ENCODE measurements around the gene BSDC1. TPM values are rescaled to one million over a fixed set of nuclear protein-coding genes. Genes with fewer than 3 reads are reported as not detected.
"Not testable (repeated sequence)": the region's sequence is repeated elsewhere in the genome, so short reads cannot be mapped to it uniquely, and the experiment has no call there.

Gene BSDC1
- total RNA-seq, 2 experiments from 2014 or later, result 35.2 to 38.3 TPM

- peaks cover 4% of the 10 kb centered on the region for H3K9me3 Mint-ChIP-seq
- H3K4me1 Mint-ChIP-seq (ENCODE audit: low read depth), result peaks cover 3% of the 10 kb centered on the region
- H3K27me3 Mint-ChIP-seq (ENCODE audit: low read depth), result peaks cover 5% of the 10 kb centered on the region
- H3K36me3 Mint-ChIP-seq (ENCODE audit: low read depth), result no peaks in the 10 kb centered on the region
- H3K27ac Mint-ChIP-seq, result no peak overlapping the region
- intact Hi-C loops (cut with micrococcal nuclease), result loop anchor here (5.0 kb wide), 2 partner anchors 74 to 594 kb away; partner anchors contain the start of genes MARCKSL1 and SPOCD1
- CTCF ChIA-PET, result interaction anchor here (0.5 to 1.6 kb wide), 4 partner anchors 10 to 302 kb away, joined by 4 to 14 read pairs (median 4); no protein-coding TSS in a partner anchor
- no peak overlapping the region for H3K4me3 Mint-ChIP-seq
- no peak for DNase-seq
Measured at GRCh38 chr1:32411261-32411660, 17.0 kb upstream of the BSDC1 start.

- CTCF ChIA-PET, result interaction anchor here (0.6 to 1.3 kb wide), 3 partner anchors 9 to 322 kb away, joined by 4 to 5 read pairs (median 4); no protein-coding TSS in a partner anchor
Measured at GRCh38 chr1:32406629-32407111, 12.4 kb upstream of the BSDC1 start.

GRCh38 chr1:32405672-32406467 is 11.6 kb upstream of the BSDC1 start:
- CTCF ChIA-PET, result interaction anchor here (0.6 to 1.3 kb wide), 4 partner anchors 8 to 323 kb away, joined by 3 to 5 read pairs (median 4); no protein-coding TSS in a partner anchor
- intact Hi-C loops (cut with micrococcal nuclease), result no loop called here

More at GRCh38 chr1:32406629-32407111, 12.4 kb upstream of the BSDC1 start:
- Mint-ChIP-seq H3K9me3 (no peaks in the 10 kb centered on the region), H3K4me3 (no peak overlapping the region), H3K27me3 (ENCODE audit: low read depth) (no peaks in the 10 kb centered on the region), H3K36me3 (ENCODE audit: low read depth) (no peaks in the 10 kb centered on the region), H3K4me1 (ENCODE audit: low read depth) (no peaks in the 10 kb centered on the region), H3K27ac (no peak overlapping the region)
- intact Hi-C loops (cut with micrococcal nuclease), result no loop called here
- no peak for DNase-seq

GRCh38 chr1:32404946-32405345 is 10.7 kb upstream of the BSDC1 start:
- CTCF ChIA-PET, result interaction anchor here (0.7 to 1.5 kb wide), 4 partner anchors 9 to 189 kb away, joined by 3 to 4 read pairs (median 3); partner anchors contain the start of gene BSDC1
- H3K9me3 Mint-ChIP-seq, result no peaks in the 10 kb centered on the region
- no peaks in the 10 kb centered on the region for H3K36me3 Mint-ChIP-seq (ENCODE audit: low read depth)
- no peak overlapping the region for H3K4me3 Mint-ChIP-seq
- H3K4me1 Mint-ChIP-seq (ENCODE audit: low read depth), result no peaks in the 10 kb centered on the region
- H3K27ac Mint-ChIP-seq, result no peak overlapping the region
- no peak for DNase-seq
- H3K27me3 Mint-ChIP-seq (ENCODE audit: low read depth), result no peaks in the 10 kb centered on the region
- intact Hi-C loops (cut with micrococcal nuclease), result no loop called here

More at GRCh38 chr1:32405672-32406467, 11.6 kb upstream of the BSDC1 start:
- H3K27me3 Mint-ChIP-seq (ENCODE audit: low read depth), result no peaks in the 10 kb centered on the region
- H3K4me3 Mint-ChIP-seq, result no peak overlapping the region
- DNase-seq, result no peak
- H3K9me3 Mint-ChIP-seq, result no peaks in the 10 kb centered on the region
- no peaks in the 10 kb centered on the region for H3K36me3 Mint-ChIP-seq (ENCODE audit: low read depth)
- no peaks in the 10 kb centered on the region for H3K4me1 Mint-ChIP-seq (ENCODE audit: low read depth)
- no peak overlapping the region for H3K27ac Mint-ChIP-seq

- H3K4me3 Mint-ChIP-seq, result no peak overlapping the region
- H3K27ac Mint-ChIP-seq, result no peak overlapping the region
- DNase-seq, result peak; percentile 74
- intact Hi-C loops (cut with micrococcal nuclease), result loop anchor here (1.0 kb wide), 1 partner anchor 13 kb away; no protein-coding TSS in a partner anchor
- peaks cover 2% of the 10 kb centered on the region for H3K9me3 Mint-ChIP-seq
- H3K27me3 Mint-ChIP-seq (ENCODE audit: low read depth), result no peaks in the 10 kb centered on the region
- H3K36me3 Mint-ChIP-seq (ENCODE audit: low read depth), result no peaks in the 10 kb centered on the region
- H3K4me1 Mint-ChIP-seq (ENCODE audit: low read depth), result no peaks in the 10 kb centered on the region
- CTCF ChIA-PET, result interaction anchor here (0.5 to 5.1 kb wide), 26 partner anchors 9 to 604 kb away, joined by 3 to 54 read pairs (median 4); partner anchors contain the start of gene CCDC28B
Measured at GRCh38 chr1:32400876-32401631, 6.8 kb upstream of the BSDC1 start.

GRCh38 chr1:32399843-32400242 is 5.6 kb upstream of the BSDC1 start:
- Mint-ChIP-seq H3K9me3 (peaks cover 2% of the 10 kb centered on the region), H3K4me3 (no peak overlapping the region), H3K4me1 (ENCODE audit: low read depth) (peaks cover 6% of the 10 kb centered on the region), H3K27me3 (ENCODE audit: low read depth) (no peaks in the 10 kb centered on the region), H3K27ac (no peak overlapping the region), H3K36me3 (ENCODE audit: low read depth) (no peaks in the 10 kb centered on the region)
- CTCF ChIA-PET, result interaction anchor here (0.6 to 5.1 kb wide), 7 partner anchors 13 to 183 kb away, joined by 3 to 54 read pairs (median 3); no protein-coding TSS in a partner anchor
- no peak for DNase-seq
- intact Hi-C loops (cut with micrococcal nuclease), result loop anchor here (10.0 kb wide), 1 partner anchor 255 kb away; the partner anchor contains the start of genes RBBP4 and ZBTB8OS

DNA sequence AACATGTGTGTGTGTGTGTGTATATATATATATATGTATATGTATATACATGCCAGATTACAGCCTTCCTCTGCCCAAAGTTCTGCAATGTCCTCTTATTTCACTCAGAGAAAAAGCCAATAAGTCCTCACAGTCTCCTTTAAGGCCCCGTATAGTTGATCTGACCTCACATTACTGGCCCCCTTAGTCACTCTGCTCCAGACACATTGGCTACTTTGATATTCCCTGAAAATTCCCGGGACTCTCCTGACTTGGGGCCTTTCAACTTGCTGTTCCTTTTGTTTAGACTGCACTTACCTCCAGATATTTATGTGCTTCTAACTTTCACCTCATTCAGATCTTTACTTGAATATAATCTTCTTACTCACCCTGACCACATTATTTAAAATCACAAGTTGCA is 4.2 kb upstream of the BSDC1 start:
- CTCF ChIA-PET, result interaction anchor here (0.6 to 5.1 kb wide), 3 partner anchors 10 to 46 kb away, joined by 3 to 54 read pairs (median 9); no protein-coding TSS in a partner anchor
- H3K27me3 Mint-ChIP-seq (ENCODE audit: low read depth), result no peaks in the 10 kb centered on the region
- intact Hi-C loops (cut with micrococcal nuclease), result loop anchor here (10.0 kb wide), 1 partner anchor 256 kb away; the partner anchor contains the start of genes RBBP4 and ZBTB8OS
- H3K27ac Mint-ChIP-seq, result no peak overlapping the region
- H3K4me3 Mint-ChIP-seq, result no peak overlapping the region
- H3K9me3 Mint-ChIP-seq, result peaks cover 2% of the 10 kb centered on the region
- H3K4me1 Mint-ChIP-seq (ENCODE audit: low read depth), result peaks cover 16% of the 10 kb centered on the region
- H3K36me3 Mint-ChIP-seq (ENCODE audit: low read depth), result peaks cover 2% of the 10 kb centered on the region
- no peak for DNase-seq

DNA sequence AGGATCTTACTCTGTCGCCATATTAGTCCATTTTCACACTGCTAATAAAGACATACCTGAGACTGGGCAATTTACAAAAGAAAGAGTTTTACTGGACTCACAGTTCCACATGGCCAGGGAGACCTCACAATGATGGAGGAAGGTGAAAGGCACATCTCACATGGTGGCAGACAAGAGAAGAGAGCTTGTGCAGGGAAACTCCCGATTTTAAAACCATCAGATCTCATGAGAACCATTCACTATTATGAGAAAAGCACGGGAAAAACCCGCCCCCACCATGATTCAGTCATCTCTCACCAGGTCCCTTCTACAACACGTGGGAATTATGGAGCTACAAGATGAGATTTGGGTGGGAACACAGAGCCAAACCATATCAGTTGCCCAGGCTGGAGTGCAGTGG is 2.3 kb upstream of the BSDC1 start:
- intact Hi-C loops (cut with micrococcal nuclease), result loop anchor here (10.0 kb wide), 1 partner anchor 258 kb away; the partner anchor contains the start of genes RBBP4 and ZBTB8OS
- CTCF ChIA-PET, result not testable (repeated sequence)

DNA sequence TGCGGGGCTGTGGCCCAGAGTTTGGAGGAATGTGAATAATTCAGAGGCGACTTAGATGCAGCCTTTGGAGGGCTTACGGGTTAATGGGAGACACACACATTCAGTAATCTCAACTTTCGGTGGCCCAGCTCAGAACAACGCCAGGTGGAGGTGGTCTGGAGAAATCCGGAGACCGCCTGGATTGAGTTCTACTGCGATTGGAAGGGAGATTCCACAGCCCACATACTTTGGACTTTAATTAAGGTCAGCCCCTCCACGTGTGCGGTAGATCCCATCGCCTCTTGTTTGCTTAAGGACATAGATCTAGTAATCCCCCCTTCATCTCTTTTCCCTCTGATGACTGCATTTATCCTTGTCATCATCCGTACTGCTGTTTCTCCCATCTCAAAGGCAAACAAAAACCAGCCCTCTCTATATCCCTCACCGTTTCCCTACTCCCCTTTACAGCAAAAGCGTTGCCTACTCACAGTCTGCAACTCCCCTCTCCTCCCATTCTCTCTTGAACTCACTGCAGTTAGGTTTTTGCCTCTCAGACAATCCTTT is 720 bp upstream of the BSDC1 start:
- intact Hi-C loops (cut with micrococcal nuclease), result loop anchor here (2.0 to 10.0 kb wide), 3 partner anchors 44 to 260 kb away; partner anchors contain the start of genes MARCKSL1, RBBP4 and ZBTB8OS
- no peaks in the 10 kb centered on the region for H3K27me3 Mint-ChIP-seq (ENCODE audit: low read depth)
- CTCF ChIA-PET, result interaction anchor here (0.6 to 1.7 kb wide), 6 partner anchors 10 to 214 kb away, joined by 3 to 11 read pairs (median 3); no protein-coding TSS in a partner anchor
- peaks cover 2% of the 10 kb centered on the region for H3K9me3 Mint-ChIP-seq
- no peak for DNase-seq
- peak overlapping the region; percentile 100 for H3K4me3 Mint-ChIP-seq
- peaks cover 4% of the 10 kb centered on the region for H3K36me3 Mint-ChIP-seq (ENCODE audit: low read depth)
- H3K27ac Mint-ChIP-seq, result peak overlapping the region; percentile 99
- peaks cover 31% of the 10 kb centered on the region for H3K4me1 Mint-ChIP-seq (ENCODE audit: low read depth)

More for the DNA sequence above, 2.3 kb upstream of the BSDC1 start:
- not testable (repeated sequence) for H3K9me3 Mint-ChIP-seq; H3K27ac Mint-ChIP-seq; H3K36me3 Mint-ChIP-seq (ENCODE audit: low read depth); H3K4me3 Mint-ChIP-seq; DNase-seq; H3K27me3 Mint-ChIP-seq (ENCODE audit: low read depth)
- peaks cover 31% of the 10 kb centered on the region for H3K4me1 Mint-ChIP-seq (ENCODE audit: low read depth)

DNA sequence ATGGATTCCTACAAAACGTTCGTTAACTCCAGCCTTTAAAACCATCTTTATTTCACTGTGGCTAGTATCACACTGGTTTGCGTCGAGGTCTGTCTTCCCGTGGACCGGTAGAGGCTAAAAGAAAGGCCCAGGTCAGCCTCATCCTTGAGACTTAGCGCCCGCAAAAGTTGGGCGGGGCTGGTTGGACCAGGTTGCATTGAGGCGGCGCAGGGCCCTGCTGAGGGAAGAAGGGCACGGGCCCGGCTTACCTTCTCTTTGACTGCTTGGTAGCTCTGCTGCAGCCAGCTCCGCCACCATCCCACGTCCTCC is 455 bp downstream of the BSDC1 start:
- H3K4me1 Mint-ChIP-seq (ENCODE audit: low read depth), result peaks cover 31% of the 10 kb centered on the region
- H3K36me3 Mint-ChIP-seq (ENCODE audit: low read depth), result peaks cover 4% of the 10 kb centered on the region
- intact Hi-C loops (cut with micrococcal nuclease), result loop anchor here (2.0 to 10.0 kb wide), 3 partner anchors 43 to 261 kb away; partner anchors contain the start of genes MARCKSL1, RBBP4 and ZBTB8OS
- H3K27me3 Mint-ChIP-seq (ENCODE audit: low read depth), result no peaks in the 10 kb centered on the region
- peaks cover 2% of the 10 kb centered on the region for H3K9me3 Mint-ChIP-seq
- peak; percentile 49 for DNase-seq
- H3K27ac Mint-ChIP-seq, result peak overlapping the region; percentile 99
- CTCF ChIA-PET, result interaction anchor here (1.3 to 1.7 kb wide), 2 partner anchors 61 to 178 kb away, joined by 3 to 11 read pairs; no protein-coding TSS in a partner anchor
- H3K4me3 Mint-ChIP-seq, result peak overlapping the region; percentile 100

DNA sequence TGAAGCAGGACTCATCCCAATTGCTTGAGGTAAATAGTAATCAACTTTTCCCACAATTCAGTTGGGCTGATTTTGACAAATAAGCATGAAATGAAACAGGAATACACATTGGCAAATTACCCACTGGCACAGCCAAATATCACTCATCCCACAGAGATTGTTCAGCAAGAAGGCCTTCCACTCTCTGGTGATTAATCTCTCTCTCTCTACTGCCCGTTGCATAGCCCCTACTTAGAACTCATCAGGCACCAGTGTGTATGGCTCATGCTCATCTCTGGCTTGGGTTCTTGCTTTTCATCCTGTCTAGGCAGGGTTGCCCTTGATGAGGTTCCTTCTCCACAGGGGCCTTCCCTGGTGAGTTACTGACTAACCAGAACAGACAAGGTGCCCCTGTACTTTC is 1.1 kb downstream of the BSDC1 start:
- Mint-ChIP-seq H3K4me3 (peak overlapping the region; percentile 100), H3K27ac (peak overlapping the region; percentile 99), H3K36me3 (ENCODE audit: low read depth) (peaks cover 4% of the 10 kb centered on the region), H3K4me1 (ENCODE audit: low read depth) (peaks cover 32% of the 10 kb centered on the region), H3K27me3 (ENCODE audit: low read depth) (no peaks in the 10 kb centered on the region), H3K9me3 (peaks cover 2% of the 10 kb centered on the region)
- peak; percentile 44 for DNase-seq
- intact Hi-C loops (cut with micrococcal nuclease), result loop anchor here (10.0 kb wide), 1 partner anchor 262 kb away; the partner anchor contains the start of genes RBBP4 and ZBTB8OS
- CTCF ChIA-PET, result interaction anchor here (0.6 to 1.7 kb wide), 4 partner anchors 8 to 177 kb away, joined by 5 to 11 read pairs (median 8); no protein-coding TSS in a partner anchor

All from activated naive CD4-positive, alpha-beta T cell treated with anti-CD3 and anti-CD28 coated beads for 36 hours (primary cell).